HG03196 (cell line): Measurements from ENCODE around the gene TSTD1.
"Not testable (repeated sequence)": the region's sequence is repeated elsewhere in the genome, so short reads cannot be mapped to it uniquely, and the experiment has no call there.

Experiments used
- ATAC-seq: cut with Tn5 transposase; IDR thresholded peaks from one replicate; pipeline ENCODE4 v1.9.1; 2021; ENCODE audit not compliant: unreplicated experiment

Gene TSTD1

DNA sequence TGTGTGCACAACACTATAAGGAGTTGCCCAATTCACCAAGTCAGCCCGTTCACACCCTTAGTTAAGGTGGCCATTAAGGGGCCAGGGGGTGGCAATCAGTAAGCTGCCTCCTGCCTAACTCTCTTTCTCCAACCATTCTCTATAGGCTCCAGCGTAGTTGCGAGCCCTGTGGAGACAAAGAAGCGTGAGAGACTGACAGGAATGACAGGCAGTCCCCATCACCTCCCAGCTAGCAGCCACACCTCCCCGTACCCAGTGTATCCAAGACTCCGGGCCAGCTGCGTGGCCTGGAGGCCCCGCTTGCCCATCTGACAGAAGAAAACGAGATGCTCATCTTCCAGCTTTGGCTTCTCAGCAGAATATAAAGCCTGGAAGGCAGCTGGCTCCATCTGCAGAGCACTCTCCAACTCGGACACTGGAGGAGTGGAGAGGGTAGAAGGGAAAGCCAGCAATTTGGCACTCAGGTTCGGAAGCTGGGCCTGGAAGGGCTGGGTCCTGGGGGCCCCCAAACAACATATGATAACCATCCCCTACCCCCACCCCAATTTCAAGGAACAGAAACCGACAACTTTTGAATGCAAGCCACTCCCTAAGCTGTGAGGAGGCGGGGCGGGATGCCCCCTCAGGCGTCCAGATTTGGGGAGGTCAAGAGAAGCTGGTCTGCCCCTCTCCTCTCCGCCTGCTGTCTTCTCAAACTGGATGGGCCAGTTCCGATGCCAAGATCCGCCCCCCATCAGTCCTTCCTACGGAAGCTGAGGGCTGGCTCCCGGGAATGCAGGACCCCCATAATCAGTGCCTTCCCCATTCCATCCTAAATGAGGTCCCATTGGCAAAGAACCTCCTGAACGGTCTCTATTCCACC is 872 bp downstream of the TSTD1 start:
- no peak for ATAC-seq

DNA sequence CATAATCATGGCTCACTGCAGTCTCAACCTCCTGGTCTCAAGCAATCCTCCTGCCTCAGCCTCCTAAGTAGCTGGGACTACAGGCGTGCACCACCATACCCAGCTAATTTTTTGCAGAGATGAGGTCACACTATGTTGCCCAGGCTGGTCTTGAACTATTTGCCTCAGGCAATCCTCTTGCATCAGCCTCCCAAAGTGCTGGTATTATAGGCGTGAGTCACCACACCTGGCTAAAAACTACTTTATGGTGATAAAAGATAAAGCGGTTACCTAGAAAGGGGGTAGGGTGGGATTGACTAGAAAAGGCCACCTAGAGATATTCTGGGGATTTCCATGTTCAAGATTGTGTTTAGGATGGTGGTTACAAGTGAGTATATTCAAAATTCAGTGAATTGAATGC is 5.0 kb downstream of the TSTD1 start:
- ATAC-seq = no peak

DNA sequence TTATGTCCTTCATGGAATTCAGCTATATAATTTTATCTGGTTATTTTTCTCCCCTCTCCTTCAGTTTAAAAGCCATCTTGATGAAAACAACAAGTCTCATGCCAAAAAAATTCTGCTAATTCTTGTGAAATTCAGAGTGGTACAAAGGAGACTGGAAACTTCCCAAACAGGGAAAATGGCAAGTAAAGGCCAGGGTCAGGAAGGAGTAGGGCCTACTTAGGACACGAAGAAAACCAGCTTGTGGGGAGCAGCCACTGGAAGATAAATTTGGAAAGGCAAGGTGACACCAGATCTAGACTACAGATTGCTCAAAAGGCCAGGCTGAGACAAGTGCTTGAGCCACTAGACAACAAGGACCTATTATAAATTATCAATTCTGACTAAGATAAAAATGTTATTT is 6.4 kb downstream of the TSTD1 start:
- no peak for ATAC-seq

DNA sequence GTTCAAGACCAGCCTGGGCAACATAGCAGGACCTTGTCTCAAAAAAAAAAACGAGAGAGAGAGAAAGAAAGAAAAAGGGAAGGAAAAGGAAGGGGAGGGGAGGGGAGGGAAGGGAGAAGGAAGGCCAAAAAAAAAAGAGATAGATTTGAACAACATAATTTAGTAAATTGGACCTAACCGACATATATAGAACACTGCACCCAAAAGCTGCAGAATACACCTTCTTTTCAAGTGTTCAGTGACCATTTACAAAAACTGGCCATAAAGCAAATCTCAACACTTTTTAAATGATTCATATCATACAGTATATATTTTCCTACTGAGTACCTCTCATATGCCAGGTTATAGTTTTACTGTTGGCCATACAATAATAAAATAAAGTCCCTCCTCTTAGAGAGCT is 6.9 kb downstream of the TSTD1 start:
- no peak for ATAC-seq

DNA sequence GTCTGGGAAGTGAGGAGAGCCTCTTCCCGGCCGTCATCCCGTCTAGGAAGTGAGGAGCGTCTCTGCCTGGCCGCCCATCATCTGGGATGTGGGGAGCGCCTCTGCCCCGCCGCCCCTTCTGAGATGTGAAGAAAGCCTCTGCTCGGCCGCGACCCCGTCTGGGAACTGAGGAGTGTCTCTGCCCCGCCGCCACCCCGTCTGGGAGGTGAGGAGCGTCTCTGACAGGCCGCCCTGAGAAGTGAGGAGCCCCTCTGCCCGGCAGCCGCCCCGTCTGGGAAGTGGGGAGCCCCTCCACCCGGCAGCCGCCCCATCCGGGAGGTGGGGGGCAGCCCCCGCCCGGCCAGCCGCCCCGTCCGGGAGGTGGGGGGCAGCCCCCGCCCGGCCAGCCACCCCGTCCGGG is 9.3 kb downstream of the TSTD1 start:
- ATAC-seq = not testable (repeated sequence)

DNA sequence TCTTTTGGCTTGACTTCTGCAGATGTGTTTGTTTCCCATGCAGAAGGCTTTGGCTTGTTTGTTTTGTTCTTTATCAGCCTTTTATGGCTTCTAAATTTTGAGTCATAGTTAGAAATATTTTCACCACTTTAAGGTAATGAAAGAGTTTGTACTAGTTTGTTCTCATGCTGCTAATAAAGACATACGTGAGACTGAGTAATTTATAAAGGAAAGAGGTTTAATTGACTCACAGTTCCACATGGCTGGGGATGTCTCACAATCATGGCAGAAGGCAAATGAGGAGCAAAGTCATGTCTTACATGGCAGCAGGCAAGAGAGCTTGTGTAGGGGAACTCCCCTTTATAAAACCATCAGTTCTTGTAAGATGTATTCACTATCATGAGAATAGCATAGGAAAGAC is 11.8 kb downstream of the TSTD1 start:
- ATAC-seq = not testable (repeated sequence)

DNA sequence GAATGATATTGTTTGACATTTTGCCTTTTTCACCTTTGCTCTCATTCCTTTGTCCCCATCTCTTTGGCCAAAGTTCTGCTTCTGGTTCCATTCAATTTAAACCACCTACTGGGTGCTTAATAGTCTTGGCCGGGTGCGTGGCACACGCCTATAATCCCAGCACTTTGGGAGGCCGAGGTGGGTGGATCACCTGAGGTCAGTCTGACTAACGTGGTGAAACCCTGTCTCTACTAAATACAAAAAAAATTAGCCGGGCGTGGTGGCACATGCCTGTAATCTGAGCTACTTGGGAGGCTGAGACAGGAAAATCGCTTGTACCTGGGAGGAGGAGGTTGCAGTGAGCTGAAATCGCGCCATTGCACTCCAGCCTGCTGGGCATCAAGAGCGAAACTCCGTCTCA is 16.3 kb downstream of the TSTD1 start:
- ATAC-seq = not testable (repeated sequence)

DNA sequence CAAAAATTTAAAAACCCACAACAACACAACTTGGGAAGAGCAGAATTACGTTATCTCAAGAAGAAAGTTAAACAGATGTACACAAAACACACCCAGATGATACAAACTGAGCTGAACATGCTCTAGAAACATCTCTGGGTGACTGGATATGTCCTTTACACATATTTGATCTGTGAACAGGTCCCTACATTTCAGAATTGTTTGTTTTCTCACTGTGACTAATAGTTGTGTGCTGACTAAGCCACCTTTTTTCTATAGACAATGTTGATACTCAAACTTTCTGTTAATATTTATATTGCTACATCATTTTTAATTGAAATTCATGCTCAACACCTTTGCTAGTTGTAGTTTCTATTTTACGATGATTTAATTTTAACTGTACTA is 16.8 kb downstream of the TSTD1 start:
- no peak for ATAC-seq

DNA sequence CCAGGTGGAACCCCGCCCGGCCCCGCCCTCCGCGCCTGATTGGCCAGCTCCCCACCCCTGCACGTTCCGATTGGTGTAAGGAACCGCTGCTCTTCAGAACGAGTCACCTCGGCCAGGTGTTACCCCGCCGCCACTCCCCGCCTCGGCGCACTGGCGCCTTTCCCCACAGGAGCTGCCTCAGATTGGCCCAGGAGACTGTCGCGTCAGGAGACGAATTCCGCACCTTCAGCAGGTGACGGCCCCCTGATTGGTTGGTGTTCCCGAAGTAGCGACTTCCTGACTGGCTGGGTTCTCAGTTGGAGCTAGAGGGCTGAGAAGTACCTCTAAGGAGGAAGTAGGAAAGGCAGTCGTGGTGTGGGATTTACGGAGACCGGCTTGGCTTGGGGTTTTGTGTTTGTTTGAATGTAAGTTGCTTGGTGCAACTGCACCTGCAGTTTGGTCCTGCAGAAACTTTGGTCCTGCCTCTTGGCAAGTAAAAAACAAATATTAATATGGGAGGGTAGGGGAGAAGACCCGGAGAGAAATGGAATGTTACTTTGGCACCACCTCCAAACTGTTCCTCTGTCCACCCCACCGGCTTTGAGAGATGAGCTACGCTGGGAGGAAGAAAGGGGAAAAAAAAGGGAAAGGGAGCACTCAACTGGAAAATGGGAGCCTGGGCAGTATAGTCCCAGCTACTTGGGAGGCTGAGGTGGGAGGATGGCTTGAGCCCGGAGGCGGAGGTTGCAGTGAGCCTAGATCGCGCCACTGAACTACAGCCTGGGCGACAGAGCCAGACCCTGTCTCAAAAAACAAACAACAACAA is 17.4 kb downstream of the TSTD1 start:
- peak; percentile 76 for ATAC-seq

DNA sequence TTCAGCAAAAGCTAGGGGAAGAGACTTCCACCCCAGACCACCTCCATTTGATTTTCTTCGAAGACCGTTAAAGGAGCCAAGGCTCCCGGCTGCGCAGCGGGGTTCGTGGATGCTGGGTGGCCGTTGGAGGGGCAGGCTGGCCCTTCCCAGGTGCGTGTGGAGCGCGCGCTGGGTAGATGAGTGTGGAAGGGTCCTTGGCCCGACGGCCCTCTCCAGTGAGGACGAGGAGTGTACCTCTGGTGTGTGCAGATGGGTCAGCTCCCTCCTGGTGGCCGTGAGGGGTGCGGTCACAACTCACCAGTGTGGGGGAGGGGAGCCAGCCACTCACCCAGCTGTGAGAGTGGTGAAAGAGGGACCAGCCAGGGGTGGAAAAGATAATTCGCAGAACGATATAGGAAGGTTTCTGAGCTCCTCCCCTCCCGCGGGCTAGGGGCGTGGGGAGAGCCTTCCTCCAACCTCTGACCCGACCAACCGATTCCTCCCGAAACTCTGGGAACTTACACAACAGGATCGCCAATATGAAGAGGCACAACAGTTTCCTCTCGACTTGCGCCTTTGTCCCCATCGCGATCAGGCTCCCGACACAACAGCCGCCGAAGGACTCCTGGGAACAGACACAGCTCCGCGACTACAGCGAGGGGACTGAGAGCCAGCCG is 18.1 kb downstream of the TSTD1 start, which contains the start of gene F11R:
TSS of gene F11R (minus strand) at position 644 of the 656 bp plus-strand sequence. CDS start at position 565, 79 bp downstream.
- peak; percentile 30 for ATAC-seq

DNA sequence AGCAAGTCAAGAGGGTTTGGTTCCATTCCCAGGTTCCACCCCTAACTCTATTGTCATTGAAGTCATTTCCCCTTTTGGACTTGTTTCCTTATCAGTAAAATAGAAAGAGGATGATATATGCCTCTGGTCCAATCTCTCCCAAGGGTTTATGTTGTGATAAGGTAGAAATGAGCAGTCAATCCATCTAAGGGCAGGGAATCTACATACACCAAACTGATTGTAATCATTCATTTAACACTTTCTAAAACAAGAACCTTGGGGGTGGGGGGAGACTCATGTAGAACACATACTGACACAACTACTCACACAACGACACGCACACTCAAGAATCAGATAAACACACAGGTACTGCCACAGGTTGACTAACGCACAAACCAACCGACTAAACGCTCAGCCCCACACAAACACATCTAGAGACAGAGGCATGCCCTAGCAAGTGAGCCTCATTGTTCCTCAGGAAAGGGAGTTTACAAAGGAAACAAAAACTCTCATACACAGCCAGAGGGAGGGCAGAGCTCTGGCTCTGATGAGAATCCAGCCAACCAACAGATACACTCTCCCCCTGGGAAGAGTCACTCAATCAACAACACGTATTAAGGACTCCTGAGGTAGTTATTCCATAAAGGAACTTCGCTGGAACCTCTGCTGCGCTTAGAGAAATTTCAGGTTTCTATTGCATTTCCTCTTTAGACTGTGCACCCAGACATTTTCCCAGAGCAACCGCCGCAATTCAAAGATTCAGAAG is 18.8 kb downstream of the TSTD1 start:
- ATAC-seq = no peak

DNA sequence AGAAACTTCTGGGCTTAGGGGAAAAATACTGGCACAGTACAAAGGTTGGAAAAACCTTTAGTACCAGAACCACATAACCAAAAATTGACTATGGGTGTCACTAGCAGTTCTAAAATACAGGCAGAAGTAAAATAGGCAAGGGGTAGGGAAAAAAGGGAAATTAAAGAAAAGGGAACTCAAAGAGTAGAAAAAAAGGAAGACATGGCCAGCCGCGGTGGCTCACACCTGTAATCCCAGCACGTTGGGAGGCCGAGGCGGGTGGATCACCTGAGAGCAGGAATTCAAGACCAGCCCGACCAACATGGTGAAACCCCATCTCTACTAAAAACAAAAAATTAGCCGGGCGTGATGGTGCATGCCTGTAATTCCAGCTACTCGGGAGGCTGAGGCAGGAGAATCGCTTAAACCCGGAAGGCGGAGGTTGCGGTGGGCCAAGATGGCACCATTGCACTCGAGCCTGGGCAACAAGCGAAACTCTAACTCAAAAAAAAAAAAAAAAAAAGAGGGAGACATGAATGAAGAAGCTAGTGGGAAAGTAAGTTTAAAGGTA is 19.6 kb downstream of the TSTD1 start:
- not testable (repeated sequence) for ATAC-seq

DNA sequence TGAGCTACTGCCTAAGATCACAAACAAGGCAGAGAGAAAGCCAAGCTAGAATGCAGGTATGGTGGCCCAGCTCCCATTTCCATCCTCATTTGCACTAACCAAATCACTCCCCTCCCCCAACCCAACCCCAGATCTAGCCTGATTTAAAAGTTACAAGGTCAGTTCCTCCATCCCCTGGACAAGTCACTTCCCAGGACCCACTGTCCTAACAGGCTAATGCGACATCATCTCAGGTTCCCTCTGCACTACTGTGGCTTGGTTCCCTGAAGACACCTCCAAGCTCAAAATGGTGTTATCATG is 20.2 kb downstream of the TSTD1 start:
- ATAC-seq = no peak

DNA sequence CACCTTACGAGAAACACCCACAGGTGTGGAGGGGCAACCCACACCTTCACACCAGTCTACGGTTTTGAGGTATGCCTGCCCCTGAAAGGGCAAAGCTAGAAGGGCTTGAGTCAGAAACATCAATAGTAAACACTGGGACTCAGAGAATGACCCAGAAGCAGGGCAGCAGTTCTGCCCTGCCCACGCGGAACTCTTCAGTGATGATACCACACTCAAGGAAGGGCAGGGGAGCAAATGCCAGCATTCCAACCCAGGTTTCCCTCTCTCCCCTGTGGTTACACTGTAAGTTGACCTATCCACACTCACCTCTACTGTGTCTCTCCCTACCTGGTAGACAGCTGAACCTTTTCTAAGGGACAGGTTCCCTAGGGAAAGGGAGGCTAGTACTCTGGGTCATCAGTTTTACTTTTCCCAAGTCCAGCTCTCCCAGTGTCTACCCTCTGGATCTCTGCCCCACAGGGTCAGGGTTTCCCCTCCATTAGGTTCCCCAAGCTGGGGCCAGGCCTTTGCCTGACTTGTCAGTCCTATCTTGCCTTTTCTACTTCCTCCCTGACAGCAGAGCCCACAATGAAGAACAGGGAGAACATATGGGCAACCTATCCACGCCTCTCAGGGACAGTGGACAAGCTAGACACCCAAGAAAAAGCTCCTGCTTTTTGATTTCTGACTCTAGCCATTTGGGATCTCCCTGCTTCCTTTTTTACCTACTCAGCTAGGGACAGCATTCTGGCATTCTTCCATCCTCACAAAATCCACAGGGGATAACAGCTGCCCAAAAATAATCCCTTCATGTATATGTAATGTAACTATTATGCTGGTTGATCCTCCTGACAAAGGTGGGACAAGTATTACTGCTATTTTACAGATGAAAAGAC is 20.8 kb downstream of the TSTD1 start:
- ATAC-seq = no peak

DNA sequence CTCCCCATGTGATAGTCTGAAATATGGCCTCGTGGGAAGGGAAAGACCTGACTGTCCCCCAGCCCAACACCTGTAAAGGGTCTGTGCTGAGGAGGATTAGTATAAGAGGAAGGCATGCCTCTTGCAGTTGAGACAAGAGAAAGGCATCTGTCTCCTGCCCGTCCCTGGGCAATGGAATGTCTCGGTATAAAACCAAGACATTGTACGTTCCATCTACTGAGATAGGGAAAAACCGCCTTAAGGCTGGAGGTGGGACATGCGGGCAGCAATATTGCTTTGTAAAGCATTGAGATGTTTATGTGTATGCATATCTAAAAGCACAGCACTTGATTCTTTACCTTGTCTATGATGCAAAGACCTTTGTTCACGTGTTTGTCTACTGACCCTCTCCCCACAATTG is 21.6 kb downstream of the TSTD1 start:
- not testable (repeated sequence) for ATAC-seq

DNA sequence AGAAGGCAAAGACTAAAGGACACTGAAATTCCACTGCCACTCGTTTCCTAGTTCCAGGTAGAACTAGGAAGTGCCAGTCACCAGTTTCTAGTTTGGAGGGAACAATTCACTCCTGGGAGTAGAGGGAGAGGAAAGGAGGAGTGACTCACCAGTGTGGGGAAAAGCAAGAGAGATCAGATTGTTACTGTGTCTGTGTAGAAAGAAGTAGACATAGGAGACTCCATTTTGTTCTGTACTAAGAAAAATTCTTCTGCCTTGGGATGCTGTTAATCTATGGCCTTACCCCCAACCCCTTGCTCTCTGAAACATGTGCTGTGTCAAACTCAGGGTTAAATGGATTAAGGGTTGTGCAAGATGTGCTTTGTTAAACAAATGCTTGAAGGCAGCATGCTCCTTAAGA is 22.1 kb downstream of the TSTD1 start:
- ATAC-seq = not testable (repeated sequence)

DNA sequence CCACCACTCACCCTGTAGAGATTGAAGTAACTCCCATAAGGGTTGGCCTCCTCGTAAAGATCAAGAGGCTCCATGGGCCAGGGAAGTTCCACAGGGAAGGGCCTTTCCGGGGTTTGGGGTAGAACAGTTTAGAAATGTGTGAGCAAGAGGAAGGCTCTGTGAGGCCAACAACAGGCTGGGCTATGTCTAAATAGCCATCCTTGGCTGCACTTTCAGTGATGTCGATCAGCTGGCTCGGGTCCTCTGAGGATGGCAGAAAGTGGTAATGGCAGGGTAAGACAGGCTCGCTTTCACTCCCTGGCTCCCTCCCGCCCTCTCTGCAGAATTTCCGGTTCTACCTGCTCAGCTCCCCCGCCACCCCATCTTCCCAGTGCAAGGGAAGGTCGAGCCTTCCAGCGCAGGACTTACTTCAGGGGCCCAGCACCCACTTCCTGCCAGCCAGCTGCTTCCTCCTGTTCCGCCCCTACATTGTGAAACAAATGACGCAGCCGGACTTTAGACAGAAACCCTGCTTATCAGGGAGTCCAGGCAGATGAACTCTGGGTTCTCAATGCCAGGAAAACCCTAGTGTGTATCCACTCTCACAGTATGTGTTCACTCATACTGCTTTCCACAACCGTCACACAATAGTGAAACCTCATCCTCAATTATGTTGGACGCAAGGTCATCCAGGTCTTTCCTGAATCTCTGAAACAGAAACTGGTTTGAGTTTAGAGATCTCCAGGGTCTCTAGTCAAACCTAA is 25.1 kb downstream of the TSTD1 start:
- ATAC-seq = peak; percentile 91

DNA sequence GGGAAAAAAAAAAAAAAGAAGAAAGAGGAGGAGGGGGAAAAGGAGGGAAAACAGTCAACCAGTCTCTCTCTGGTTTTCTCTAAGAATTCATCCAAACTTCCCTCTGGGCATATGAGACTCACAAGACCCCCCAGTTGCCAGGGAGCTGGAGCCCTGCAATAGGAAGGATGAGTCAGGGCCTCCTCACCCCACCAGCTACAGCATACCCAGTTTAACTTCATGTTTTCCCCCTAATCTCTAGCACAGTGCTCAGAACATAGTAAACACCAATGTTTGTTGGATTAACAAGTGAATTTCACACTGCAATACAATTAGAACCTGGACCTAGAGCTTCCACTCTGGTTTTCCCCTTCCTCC is 25.7 kb downstream of the TSTD1 start:
- ATAC-seq = no peak

DNA sequence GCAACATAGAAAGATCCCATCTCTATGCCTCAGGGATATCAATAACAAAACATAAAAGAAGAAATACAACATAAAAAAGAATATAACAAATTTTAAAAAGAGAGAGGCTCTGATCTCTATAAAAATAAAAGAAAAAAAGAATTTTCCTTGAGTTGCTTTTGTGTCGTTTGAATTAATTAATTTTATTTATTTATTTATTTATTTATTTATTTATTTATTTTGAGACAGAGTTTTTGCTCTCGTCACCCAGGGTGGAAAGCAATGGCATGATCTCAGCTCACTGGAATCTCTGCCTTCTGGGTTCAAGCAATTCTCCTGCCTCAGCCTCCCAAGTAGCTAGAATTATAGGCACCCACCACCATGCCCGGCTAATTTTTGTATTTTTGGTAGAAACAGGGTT is 26.3 kb downstream of the TSTD1 start:
- ATAC-seq = no peak
